HTERT RPE-1 (cell line): ENCODE results near the gene AHNAK.
"Not testable (repeated sequence)": the region's sequence is repeated elsewhere in the genome, so short reads cannot be mapped to it uniquely, and the experiment has no call there.

Source experiments
- in situ Hi-C: fragments of 300-500 bp; cut with MboI; formaldehyde crosslinking; loops from 4 replicates; pipeline ENCODE4 v1.14.3; 2020; ENCODE audit warnings: low sequenced_read_pairs

The AHNAK gene

GRCh38 chr11:62573592-62574362 is 27.2 kb upstream of the AHNAK start, which contains the start of gene EEF1G:
Gene EEF1G (minus strand): TSS chr11:62573891. CDS start chr11:62573842, 49 bp downstream.
- in situ Hi-C loops, result no loop called here

GRCh38 chr11:62573006-62573591 is 26.5 kb upstream of the AHNAK start:
- in situ Hi-C loops, result no loop called here

GRCh38 chr11:62572431-62572830 is 25.8 kb upstream of the AHNAK start:
- in situ Hi-C loops, result no loop called here

- in situ Hi-C loops, result not testable (repeated sequence)
Measured at GRCh38 chr11:62571493-62571892, 24.9 kb upstream of the AHNAK start.

- in situ Hi-C loops, result not testable (repeated sequence)
Measured at GRCh38 chr11:62570903-62571302, 24.3 kb upstream of the AHNAK start.

GRCh38 chr11:62569611-62570010 is 23.0 kb upstream of the AHNAK start:
- in situ Hi-C loops, result no loop called here

- in situ Hi-C loops, result no loop called here
Measured at GRCh38 chr11:62567018-62567633, 20.5 kb upstream of the AHNAK start.

GRCh38 chr11:62566247-62566646 is 19.6 kb upstream of the AHNAK start:
- in situ Hi-C loops, result no loop called here

GRCh38 chr11:62565100-62565802 is 18.6 kb upstream of the AHNAK start:
- in situ Hi-C loops, result no loop called here

- in situ Hi-C loops, result not testable (repeated sequence)
Measured at GRCh38 chr11:62561677-62562230, 15.1 kb upstream of the AHNAK start.

- in situ Hi-C loops, result no loop called here
Measured at GRCh38 chr11:62560566-62561103, 14.0 kb upstream of the AHNAK start.

- in situ Hi-C loops, result not testable (repeated sequence)
Measured at GRCh38 chr11:62559626-62560025, 13.0 kb upstream of the AHNAK start.

- in situ Hi-C loops, result no loop called here
Measured at GRCh38 chr11:62559204-62559603, 12.6 kb upstream of the AHNAK start.

GRCh38 chr11:62558669-62559068 is 12.1 kb upstream of the AHNAK start:
- in situ Hi-C loops, result no loop called here

- in situ Hi-C loops, result no loop called here
Measured at GRCh38 chr11:62556875-62557631, 10.4 kb upstream of the AHNAK start.

GRCh38 chr11:62556108-62556874 is 9.7 kb upstream of the AHNAK start:
- in situ Hi-C loops, result no loop called here

GRCh38 chr11:62555464-62556107 is 9.0 kb upstream of the AHNAK start:
- in situ Hi-C loops, result no loop called here

GRCh38 chr11:62554387-62555167 is 8.0 kb upstream of the AHNAK start:
- in situ Hi-C loops, result no loop called here
